Stomach smooth muscle (tissue), 2 donors: ENCODE results near the gene SNAP23.
A peak's percentile ranks its signal among the peaks of the same experiment; 100 is the strongest.

Experiments used
- H3K27ac ChIP-seq: one replicate; pipeline ENCODE4 v1.7.0; 2013; ENCODE audit warnings: mild to moderate bottlenecking, low read length, inconsistent platforms
- H3K27me3 ChIP-seq, 2 donors: one replicate each; pipeline ENCODE4 v1.7.0; 2013; ENCODE audit warnings: low read length in 2 of 2; ENCODE audit not compliant: insufficient read depth in 2 of 2, control insufficient read depth in 1 of 2
- H3K36me3 ChIP-seq, 2 donors: one replicate each; pipeline ENCODE4 v1.7.0; 2013; ENCODE audit warnings: low read length in 2 of 2; ENCODE audit not compliant: control insufficient read depth in 2 of 2, insufficient read depth in 2 of 2
- H3K4me1 ChIP-seq: one replicate; pipeline ENCODE4 v1.7.0; 2013; ENCODE audit warnings: low read length; ENCODE audit not compliant: control insufficient read depth, insufficient read depth
- H3K4me3 ChIP-seq, 2 donors: one replicate each; pipeline ENCODE4 v1.7.0; 2013; ENCODE audit warnings: low read length in 2 of 2
- H3K9ac ChIP-seq, 2 donors: one replicate each; pipeline ENCODE4 v1.7.0; 2013; ENCODE audit warnings: low read length in 2 of 2, mild to moderate bottlenecking in 1 of 2
- H3K9me3 ChIP-seq, 2 donors: one replicate each; pipeline ENCODE4 v1.7.0; 2013; ENCODE audit warnings: low read length in 2 of 2; ENCODE audit not compliant: control insufficient read depth in 2 of 2
- donor health status: healthy.
- donor health status: Pancreatic carcinoma.

Gene SNAP23

DNA sequence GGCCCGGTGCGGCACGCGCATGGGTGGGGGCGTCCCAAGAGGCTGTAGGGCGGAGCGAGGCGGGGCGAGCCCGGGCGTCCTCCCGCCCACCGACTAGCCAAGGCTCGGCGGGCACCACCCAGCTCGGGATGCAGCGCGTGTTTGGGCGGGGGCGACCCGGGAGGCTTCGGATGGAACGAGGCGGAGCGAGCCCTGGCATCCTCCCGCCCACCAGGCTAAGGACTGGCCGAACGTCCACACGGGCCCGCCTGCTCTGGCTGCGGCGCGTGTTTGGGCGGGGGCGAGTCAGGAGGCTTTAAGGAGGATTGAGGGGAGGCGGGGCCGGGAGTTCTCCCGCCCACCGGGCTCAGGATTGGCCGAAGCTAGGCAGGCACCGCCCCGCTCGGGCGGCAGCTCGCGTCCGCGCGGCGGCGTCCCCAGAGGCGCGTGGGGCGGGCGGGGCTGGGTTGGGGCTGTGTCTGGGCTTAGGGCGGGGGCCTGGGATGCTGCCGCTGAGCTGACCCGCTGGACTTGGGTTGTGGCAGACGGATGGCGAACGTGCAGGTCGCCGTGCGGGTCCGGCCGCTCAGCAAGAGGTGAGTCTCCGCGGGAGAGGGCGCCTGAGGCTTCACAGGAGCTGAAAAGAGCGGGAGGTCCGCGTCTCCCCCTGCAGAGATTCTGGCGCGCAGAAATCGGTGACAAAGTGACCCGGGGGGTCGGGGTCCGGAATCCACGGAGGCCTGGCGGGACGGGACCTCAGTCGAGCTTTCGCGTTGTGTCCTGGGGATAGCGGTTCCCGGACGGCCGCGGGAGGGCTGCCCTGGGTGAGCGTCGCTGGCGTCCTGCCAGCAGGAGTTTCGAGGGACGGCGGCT is 80.0 kb downstream of the SNAP23 start, which contains the start of gene STARD9:
TSS of gene STARD9 (plus strand) at position 419 of the 852 bp plus-strand sequence. CDS start at position 529, 110 bp downstream.
- Histone ChIP-seq H3K4me1 (peaks cover 23% of the 10 kb centered on the region), H3K4me3 (peak within 1 kb of the TSS; percentile 76 to 92), H3K27ac (peak within 1 kb of the TSS; percentile 80), H3K36me3 (no peaks in the 10 kb centered on the region), H3K9ac (peak within 1 kb of the TSS; percentile 76 to 85), H3K9me3 (no peaks in the 10 kb centered on the region), H3K27me3 (no peaks in the 10 kb centered on the region)

DNA sequence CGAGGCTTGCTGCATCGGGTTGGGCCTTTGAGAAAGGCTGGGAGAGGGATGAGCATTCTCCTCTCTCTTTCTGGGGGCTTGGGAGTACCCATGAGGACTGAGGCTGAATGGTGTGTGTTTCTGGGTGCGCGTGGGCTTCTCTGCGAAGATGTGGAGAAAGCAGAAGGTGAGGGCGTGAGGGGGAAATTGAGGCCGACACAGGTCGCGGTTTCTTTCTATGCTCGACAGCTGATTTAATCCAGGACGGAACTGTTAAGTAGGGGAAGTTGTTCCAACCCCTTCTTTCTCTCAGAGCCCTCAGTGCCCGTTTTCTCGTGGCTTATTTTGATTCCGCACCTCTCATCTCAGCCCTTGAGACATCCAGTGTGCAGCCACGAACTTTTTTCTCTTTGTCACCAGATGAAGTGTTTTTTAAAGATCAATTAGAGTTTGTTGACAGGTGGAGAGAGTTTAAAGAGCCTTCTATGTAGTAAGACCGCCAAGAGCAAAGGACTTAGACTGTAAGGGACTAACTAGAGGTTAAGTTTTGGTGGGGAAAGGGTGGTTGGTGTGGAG is 80.7 kb downstream of the SNAP23 start:
- peak overlapping the region; percentile 76 to 85 for H3K9ac ChIP-seq
- H3K27ac ChIP-seq, result peak overlapping the region; percentile 80
- peaks cover 26% of the 10 kb centered on the region for H3K4me1 ChIP-seq

DNA sequence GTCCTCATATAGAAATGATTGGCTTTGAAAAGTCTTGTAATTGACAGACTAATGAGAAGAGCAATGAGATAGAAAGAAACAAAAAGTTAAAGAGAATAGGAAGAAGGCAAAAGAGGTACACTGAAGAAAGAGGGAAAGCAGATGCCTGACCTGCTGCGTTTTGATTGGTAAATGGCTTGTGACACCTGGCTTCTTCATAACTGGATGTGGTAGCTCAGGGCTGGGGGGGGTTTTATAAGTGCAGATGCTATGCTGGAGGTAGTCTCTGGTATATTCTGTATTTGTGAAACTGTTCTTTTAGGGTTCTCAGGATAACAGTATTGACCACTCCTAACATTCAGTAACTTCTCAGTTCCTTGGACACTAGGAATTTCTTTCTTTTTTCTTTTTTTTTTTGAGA is 81.3 kb downstream of the SNAP23 start:
- Histone ChIP-seq H3K36me3 (no peaks in the 10 kb centered on the region), H3K9me3 (no peaks in the 10 kb centered on the region), H3K27me3 (no peaks in the 10 kb centered on the region), H3K4me1 (peaks cover 32% of the 10 kb centered on the region), H3K4me3 (peak overlapping the region; percentile 76 to 92), H3K27ac (peak overlapping the region; percentile 80), H3K9ac (peak overlapping the region; percentile 76 to 85)

More for the DNA sequence above, 80.7 kb downstream of the SNAP23 start:
- no peaks in the 10 kb centered on the region for H3K27me3 ChIP-seq
- no peaks in the 10 kb centered on the region for H3K9me3 ChIP-seq
- H3K4me3 ChIP-seq, result peak overlapping the region; percentile 76 to 92
- H3K36me3 ChIP-seq, result no peaks in the 10 kb centered on the region

DNA sequence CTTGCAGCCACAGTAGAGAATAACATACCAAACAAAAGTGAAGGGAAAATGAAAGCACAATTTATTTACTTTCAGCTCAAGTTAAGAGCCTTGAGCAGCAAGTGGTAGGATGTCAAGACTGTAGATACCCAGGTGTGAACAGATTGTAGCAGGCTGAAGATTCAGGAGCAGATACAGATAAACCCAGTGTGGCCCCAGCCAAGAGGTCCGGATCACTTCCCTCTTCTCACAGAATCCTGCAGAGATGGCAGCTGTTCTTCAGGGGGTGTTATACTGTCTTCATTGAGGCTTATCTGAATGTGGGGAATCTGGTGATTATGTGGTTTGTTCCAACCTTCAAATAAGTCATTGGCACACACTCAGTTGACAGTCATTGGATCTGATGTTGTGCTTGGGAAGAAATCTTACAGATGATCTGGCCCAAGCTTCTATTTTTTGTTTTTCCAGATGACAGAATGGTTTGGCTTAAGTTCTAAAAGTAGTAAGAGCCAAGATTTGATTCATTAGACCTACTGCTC is 82.1 kb downstream of the SNAP23 start:
- no peaks in the 10 kb centered on the region for H3K36me3 ChIP-seq
- H3K9me3 ChIP-seq, result no peaks in the 10 kb centered on the region
- peaks cover 40% of the 10 kb centered on the region for H3K4me1 ChIP-seq
- peak overlapping the region; percentile 42 for H3K27ac ChIP-seq
- peak overlapping the region in 1 of 2 donors; percentile 13 for H3K9ac ChIP-seq
- H3K27me3 ChIP-seq, result no peaks in the 10 kb centered on the region
- peak overlapping the region in 1 of 2 donors; percentile 59 for H3K4me3 ChIP-seq

DNA sequence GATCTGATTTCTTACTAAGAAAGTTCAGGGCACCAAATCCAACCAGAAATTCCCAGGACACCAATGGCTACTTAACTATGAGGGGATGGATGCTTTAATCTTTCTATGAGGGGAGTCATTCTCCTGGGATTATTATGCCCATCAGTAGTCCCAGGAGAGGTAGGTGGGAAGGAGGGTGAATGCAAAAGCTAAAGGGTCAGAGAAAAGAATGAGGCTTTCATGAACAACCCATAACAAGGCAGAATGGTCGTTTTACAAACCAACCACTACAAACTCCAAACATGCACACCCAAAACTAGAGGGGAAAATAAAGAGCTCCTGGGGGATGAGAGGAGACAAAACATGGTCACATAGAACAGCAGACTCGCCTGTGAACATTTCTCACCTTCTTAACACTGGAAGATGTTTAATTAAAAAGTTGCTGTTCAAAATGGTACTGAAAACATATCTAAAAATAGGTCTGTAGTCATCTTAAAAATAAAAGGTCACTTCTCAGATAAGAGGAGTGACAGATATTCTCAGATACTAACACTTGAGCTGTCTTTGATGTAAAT is 83.6 kb downstream of the SNAP23 start:
- Histone ChIP-seq H3K4me3 (no peak overlapping the region), H3K9me3 (no peaks in the 10 kb centered on the region), H3K27ac (no peak overlapping the region), H3K4me1 (peaks cover 45% of the 10 kb centered on the region), H3K27me3 (no peaks in the 10 kb centered on the region), H3K9ac (no peak overlapping the region), H3K36me3 (no peaks in the 10 kb centered on the region)

DNA sequence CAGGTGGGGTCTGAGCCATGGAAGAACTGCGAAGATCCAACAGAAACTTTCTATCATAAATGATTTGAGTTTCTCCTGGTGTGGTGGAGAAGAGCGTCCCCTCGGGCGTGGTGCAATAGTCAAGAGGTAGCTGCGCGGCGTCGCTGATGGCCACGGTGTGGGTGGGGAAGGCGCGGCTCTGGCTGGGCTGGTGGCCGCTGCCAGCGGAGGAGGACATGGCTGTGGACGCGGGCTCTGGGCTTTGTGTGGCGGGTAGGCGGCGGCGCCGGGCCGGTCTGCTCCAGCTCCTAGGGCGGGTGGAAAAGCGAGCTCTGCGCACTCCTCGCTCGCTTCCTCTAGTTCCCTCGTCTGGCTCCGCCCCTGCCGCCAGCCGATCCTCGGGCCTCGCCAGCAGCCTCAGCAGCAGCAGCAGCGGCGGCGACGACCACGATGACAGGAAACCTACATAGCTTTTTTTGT is 85.9 kb downstream of the SNAP23 start:
- peak overlapping the region; percentile 95 for H3K27ac ChIP-seq
- H3K27me3 ChIP-seq, result no peaks in the 10 kb centered on the region
- peaks cover 41% of the 10 kb centered on the region for H3K4me1 ChIP-seq
- peak overlapping the region; percentile 65 to 73 for H3K9ac ChIP-seq
- no peaks in the 10 kb centered on the region for H3K9me3 ChIP-seq
- peaks cover 5 to 6% of the 10 kb centered on the region in 2 donors for H3K36me3 ChIP-seq
- H3K4me3 ChIP-seq, result peak overlapping the region; percentile 52 to 76
